K562 treated with DMSO at 1 percent for 48 hours (cell line): ENCODE measurements around the gene TMTC1. TPM values are rescaled to one million over a fixed set of nuclear protein-coding genes. Genes with fewer than 3 reads are reported as not detected.

Experiments used
- total RNA-seq: library from RNA; unstranded; fragments of 300-600 nt; gene quantifications from 2 replicates; pipeline ENCODE4 v1.2.3, GENCODE V29; 2022; ENCODE audit warnings: low replicate concordance; ENCODE audit errors: extremely low read depth

The TMTC1 gene
- not detected in 2 replicates for total RNA-seq

GRCh38 chr12:29783773-29784666 is at the start of gene TMTC1:
Gene TMTC1, minus strand, starts transcription at chr12:29783942. Its CDS starts 191 bp downstream, at chr12:29783751.

GRCh38 chr12:29497588-29497987 is 286.2 kb downstream of the TMTC1 start, which contains the start of gene OVCH1:
Gene OVCH1, minus strand, starts transcription at chr12:29497686. Its CDS starts 0 bp downstream, at chr12:29497686.

